Mucosa of descending colon (tissue), 3 donors: Measurements from ENCODE around the gene MAN1B1. TPM values are rescaled to one million over a fixed set of nuclear protein-coding genes. Genes with fewer than 3 reads are reported as not detected.

Experiments
- ATAC-seq: fragments of 200-7000 bp; cut with Tn5 transposase; one replicate; pipeline ENCODE4 v1.9.1; 2020; ENCODE audit warnings: mild to moderate bottlenecking, moderate library complexity
- DNase-seq, 3 donors: peaks; one replicate each; pipeline ENCODE4 v3.0.0-alpha.2; 2020
- H3K36me3 ChIP-seq: fragments of 200-600 bp; one replicate; pipeline ENCODE4 v1.8.0; 2021; ENCODE audit warnings: low read depth, mild to moderate bottlenecking
- H3K4me1 ChIP-seq: fragments of 200-600 bp; one replicate; pipeline ENCODE4 v1.8.0; 2021; ENCODE audit warnings: low read depth, mild to moderate bottlenecking
- H3K4me3 ChIP-seq: fragments of 200-600 bp; one replicate; pipeline ENCODE4 v1.8.0; 2021; ENCODE audit warnings: mild to moderate bottlenecking
- H3K9me3 ChIP-seq: fragments of 200-600 bp; one replicate; pipeline ENCODE4 v1.8.0; 2021; ENCODE audit warnings: mild to moderate bottlenecking
- CTCF ChIP-seq: fragments of 200-600 bp; IDR thresholded peaks from one replicate; pipeline ENCODE4 v1.8.0; 2022; ENCODE audit warnings: antibody characterized with exemption, mild to moderate bottlenecking
- intact Hi-C, 2 donors: fragments of 100-400 bp; cut with DNase I in 1 of 2; cut with micrococcal nuclease in 1 of 2; formaldehyde crosslinking; loops; one replicate each; pipeline versions ENCODE4 v1.11.0 to v1.11.1; 2022; cut with DNase I, micrococcal nuclease
- long read RNA-seq, 2 donors: library from polyadenylated mRNA; unstranded; transcript quantifications; one replicate each; pipeline ENCODE4 v2.0.0, GENCODE V29; 2019 to 2021
- total RNA-seq, 3 donors: library from RNA; stranded (reverse); fragmentation: NEBNext Ultra II Directional in 2 of 3; extraction: Animal tissue kit (Norgen Biotek cat#: 25700) in 2 of 3; gene quantifications; one replicate each; pipeline versions ENCODE4 v1.2.1 to v1.2.4, GENCODE V29; 2021 to 2023
- donor health status: DM: no; HTN: no; CAD: no; lungs with moderate emphysema.
- donor health status: DM: no; HTN: no; CAD: no.
- donor health status: DM: no; HTN: yes; CAD: no.

MAN1B1 gene
- total RNA-seq: 10 to 100 TPM; 36.1 to 55.4 (median 52.7) TPM
- long read RNA-seq, donor 1, full-length matches to known transcripts: 60 of 75 reads
- long read RNA-seq, donor 1, partial matches to known transcripts: 4 of 75 reads
- long read RNA-seq, donor 1, other reads (novel, unspliced or antisense): 11 of 75 reads
- long read RNA-seq, donor 2, full-length matches to known transcripts: 44 of 49 reads
- long read RNA-seq, donor 2, partial matches to known transcripts: 1 of 49 reads
- long read RNA-seq, donor 2, other reads (novel, unspliced or antisense): 4 of 49 reads

- intact Hi-C loops: no loop called here
- Histone ChIP-seq H3K9me3 (no peaks in the 10 kb centered on the region), H3K4me1 (peaks cover 21% of the 10 kb centered on the region), H3K4me3 (peak within 1 kb of the TSS; percentile 56), H3K36me3 (peaks cover 5% of the 10 kb centered on the region)
- ATAC-seq (peak; percentile 92), DNase-seq (peak; percentile 100)
- TF ChIP-seq CTCF: peak; percentile 18
Measured at GRCh38 chr9:137086531-137087408, at the start of gene MAN1B1. MAN1B1 (plus strand) TSS chr9:137086985; CDS start chr9:137087000, 15 bp downstream.

- DNase-seq (no peak), ATAC-seq (no peak)
- peaks cover 14% of the 10 kb centered on the region for H3K4me1 ChIP-seq
- no peaks in the 10 kb centered on the region for H3K9me3 ChIP-seq
- TF ChIP-seq CTCF: no peak
- intact Hi-C loops: no loop called here
- no peaks in the 10 kb centered on the region for H3K36me3 ChIP-seq
- H3K4me3 ChIP-seq: no peak overlapping the region
Measured at GRCh38 chr9:137037035-137037434, 49.8 kb upstream of the MAN1B1 start.

- intact Hi-C loops: no loop called here
- no peak for ATAC-seq
- no peak overlapping the region for H3K4me3 ChIP-seq
- H3K9me3 ChIP-seq: no peaks in the 10 kb centered on the region
- DNase-seq: no peak
- no peak for TF ChIP-seq CTCF
- no peaks in the 10 kb centered on the region for H3K36me3 ChIP-seq
- H3K4me1 ChIP-seq: peaks cover 14% of the 10 kb centered on the region
Measured at GRCh38 chr9:137037483-137037882, 49.3 kb upstream of the MAN1B1 start.

DNA sequence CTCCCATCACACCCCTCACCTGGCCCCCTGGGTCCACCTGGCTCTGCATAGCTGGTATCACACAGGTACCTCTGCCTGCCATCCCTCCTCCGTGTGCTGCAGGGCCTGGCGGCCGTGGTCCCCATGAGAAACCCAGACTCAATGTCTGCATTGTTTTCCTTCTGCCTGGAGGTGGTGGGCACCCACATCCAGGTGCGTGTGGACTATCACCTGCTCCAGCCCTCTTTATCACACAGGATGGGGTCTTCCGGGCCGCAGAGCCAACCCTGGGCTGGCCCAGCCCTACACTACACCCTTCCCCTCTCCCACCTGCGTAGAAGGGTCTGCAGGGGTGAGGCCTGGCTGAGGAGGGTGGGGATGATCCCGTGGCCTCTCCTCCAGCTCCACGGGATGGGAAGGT lies 47.9 kb upstream of the MAN1B1 start:
- no peak for TF ChIP-seq CTCF
- no peak for ATAC-seq
- no peak for DNase-seq
- Histone ChIP-seq H3K4me1 (peaks cover 16% of the 10 kb centered on the region), H3K9me3 (no peaks in the 10 kb centered on the region), H3K36me3 (no peaks in the 10 kb centered on the region), H3K4me3 (no peak overlapping the region)
- intact Hi-C loops: no loop called here

DNA sequence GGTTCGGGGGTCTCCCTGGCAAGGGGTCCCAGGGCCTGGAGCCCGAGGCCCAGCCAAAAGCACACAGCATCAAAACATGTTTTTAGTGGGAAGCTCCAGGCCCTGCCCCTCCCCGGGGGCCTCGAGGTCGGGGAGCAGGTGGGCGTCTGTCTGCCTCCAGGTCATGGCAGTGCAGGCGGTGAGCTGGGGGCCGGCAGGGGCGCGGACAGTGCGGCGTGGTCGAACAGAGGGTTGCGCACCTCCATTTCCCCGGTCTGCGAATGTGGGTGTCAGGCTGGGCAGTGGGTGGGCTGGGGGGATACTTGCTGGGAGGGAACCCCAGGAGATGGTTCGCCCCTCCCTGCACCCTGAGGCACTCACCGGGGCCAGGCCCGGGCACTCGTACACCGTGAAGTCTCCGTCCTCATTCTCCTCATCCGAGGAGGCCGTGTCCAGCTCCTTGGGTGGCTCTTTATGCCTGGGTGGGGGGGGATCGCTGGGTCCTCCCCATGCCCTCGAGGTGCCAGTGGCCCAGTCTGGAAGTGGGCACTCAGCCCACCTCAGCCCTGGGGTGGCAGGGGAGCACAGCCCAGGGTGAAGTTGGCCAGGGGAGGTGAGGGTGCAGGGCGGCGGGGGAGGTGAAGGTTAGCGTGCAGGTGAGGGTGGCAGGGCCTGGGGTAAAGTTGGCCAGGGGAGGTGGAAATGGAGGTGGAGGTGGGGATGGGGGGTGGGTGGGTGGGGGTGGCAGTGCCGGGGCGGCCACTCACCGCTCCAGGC lies 47.0 kb upstream of the MAN1B1 start:
- no peak overlapping the region for H3K4me3 ChIP-seq
- no peak for ATAC-seq
- H3K9me3 ChIP-seq: no peaks in the 10 kb centered on the region
- H3K4me1 ChIP-seq: peaks cover 19% of the 10 kb centered on the region
- DNase-seq: no peak
- no peaks in the 10 kb centered on the region for H3K36me3 ChIP-seq
- intact Hi-C loops: no loop called here
- TF ChIP-seq CTCF: no peak
